K562 (cell line): ENCODE results near the gene GP1BB. TPM values are rescaled to one million over a fixed set of nuclear protein-coding genes. Genes with fewer than 3 reads are reported as not detected.

Experiments used
- ATAC-seq: fragments of 200-7000 bp; cut with Tn5 transposase; 3 replicates; pipeline ENCODE4 v1.9.1; 2020; ENCODE audit warnings: moderate library complexity
- BruUV-seq: library from RNA; stranded (reverse); fragments of 400-500 nt; replicated peaks from 2 replicates; lab custom pipeline; 2021; lab: Mats Ljungman, UMichigan
- CTCF ChIA-PET: fragments of 300-600 bp; formaldehyde crosslinking; extraction: SDS; loops from one replicate; lab custom pipeline; 2021; ENCODE audit warnings: low intra/inter-chr PET ratio; lab: Yijun Ruan, JAX
- POLR2A ChIA-PET: fragments of 300-600, 350-650 bp; sonication (Branson Sonifier 250); formaldehyde crosslinking; extraction: SDS; loops from one replicate; lab custom pipeline; 2021; ENCODE audit warnings: antibody characterized with exemption, inconsistent platforms; lab: Yijun Ruan, JAX
- DNase-seq, 4 experiments: peaks; one replicate each; pipeline versions ENCODE4 v3.0.0 to v3.0.0-alpha.2; 2011 to 2018; ENCODE audit warnings: low spot score in 3 of 4, mixed read lengths in 3 of 4; ENCODE audit errors: extremely low read depth in 1 of 4
- FAIRE-seq: peaks from 2 replicates; lab custom pipeline; 2011; peaks lifted over from hg19 to GRCh38; lab: Jason Lieb, UNC
- H2AFZ ChIP-seq: 2 replicates; pipeline ENCODE4 v1.6.0; 2011; ENCODE audit warnings: low read depth, low read length, control low read depth, inconsistent platforms
- H3K27ac ChIP-seq: fragments of 200-600 bp; 3 replicates; pipeline ENCODE4 v1.8.0; 2011; ENCODE audit warnings: low read depth, mild to moderate bottlenecking, control low read depth, inconsistent platforms, low read length, moderate library complexity, mixed read lengths; ENCODE audit errors: extremely low read depth
- H3K27me3 ChIP-seq, 2 experiments: fragments of 300-600 bp in 1 of 2; 2 replicates in 1 of 2; 3 replicates in 1 of 2; pipeline versions ENCODE4 v1.6.0 to v1.8.0; 2011; ENCODE audit warnings: inconsistent platforms in 2 of 2, low read length in 2 of 2, mild to moderate bottlenecking in 1 of 2, mixed read lengths in 1 of 2, moderate library complexity in 1 of 2; ENCODE audit not compliant: control insufficient read depth in 2 of 2, insufficient read depth in 2 of 2
- H3K36me3 ChIP-seq: fragments of 300-600 bp; 3 replicates; pipeline ENCODE4 v1.8.0; 2011; ENCODE audit warnings: mild to moderate bottlenecking, low read length, inconsistent platforms; ENCODE audit not compliant: control insufficient read depth, insufficient read depth
- H3K4me1 ChIP-seq, 2 experiments: fragments of 200-600 bp in 1 of 2; replicated peaks in 1 of 2; 2 replicates in 1 of 2; 3 replicates in 1 of 2; pipeline versions ENCODE4 v1.5.1 to v1.8.0; 2011; ENCODE audit warnings: inconsistent platforms in 2 of 2, low read length in 2 of 2, mild to moderate bottlenecking in 1 of 2, mixed read lengths in 1 of 2, moderate library complexity in 1 of 2; ENCODE audit not compliant: control insufficient read depth in 2 of 2, insufficient read depth in 2 of 2
- H3K4me2 ChIP-seq: 2 replicates; pipeline ENCODE4 v1.6.1; 2011; ENCODE audit warnings: low read length, control low read depth, inconsistent platforms, mixed read lengths; ENCODE audit not compliant: insufficient read depth
- H3K4me3 ChIP-seq: fragments of 200-600 bp; sonication (generic), shearing (Covaris generic); 2 replicates; pipeline ENCODE4 v1.5.1; 2016; ENCODE audit warnings: control low read depth, inconsistent platforms
- H3K79me2 ChIP-seq: fragments of 200-600 bp; 3 replicates; pipeline ENCODE4 v1.8.0; 2011; ENCODE audit warnings: low read length, inconsistent platforms; ENCODE audit not compliant: control insufficient read depth, insufficient read depth
- H3K9ac ChIP-seq, 2 experiments: 2 replicates each; pipeline versions ENCODE4 v1.6.0 to v1.6.1; 2011; ENCODE audit warnings: low read depth in 2 of 2, low read length in 2 of 2, control low read depth in 1 of 2, inconsistent platforms in 1 of 2, mild to moderate bottlenecking in 1 of 2, mixed read lengths in 1 of 2; ENCODE audit not compliant: insufficient read depth in 1 of 2
- H3K9me1 ChIP-seq: one replicate; pipeline ENCODE4 v1.6.0; 2011; ENCODE audit warnings: inconsistent platforms, mild to moderate bottlenecking, low read length, moderate library complexity; ENCODE audit not compliant: control insufficient read depth, insufficient read depth
- H3K9me3 ChIP-seq: replicated peaks from 2 replicates; pipeline ENCODE4 v1.5.1; 2011; ENCODE audit warnings: low read depth, low read length, inconsistent platforms; ENCODE audit not compliant: control insufficient read depth, insufficient read depth
- H4K20me1 ChIP-seq: replicated peaks from 2 replicates; pipeline ENCODE4 v1.6.1; 2011; ENCODE audit warnings: low read length, inconsistent platforms, mixed read lengths; ENCODE audit not compliant: control insufficient read depth, insufficient read depth
- CBFA2T3 ChIP-seq: fragments of 450-650 bp; IDR thresholded peaks from 2 replicates; pipeline ENCODE4 v1.6.1; 2017
- CHD2 ChIP-seq: IDR thresholded peaks from 2 replicates; pipeline ENCODE4 v1.6.1; 2011; ENCODE audit warnings: low read depth, low read length
- CHD4 ChIP-seq: fragments of 200-600 bp; sonication (generic); IDR thresholded peaks from 3 replicates; pipeline ENCODE4 v1.6.1; 2012; ENCODE audit warnings: low read depth, mild to moderate bottlenecking, mixed read lengths, low read length, inconsistent platforms; ENCODE audit not compliant: insufficient read depth, insufficient replicate concordance, poor library complexity, severe bottlenecking
- HMG20B ChIP-seq: fragments of 250-450 bp; sonication (Bioruptor Pico); IDR thresholded peaks from 2 replicates; pipeline ENCODE4 v1.5.0; 2021; ENCODE audit warnings: mild to moderate bottlenecking
- MEF2D ChIP-seq: conservative IDR thresholded peaks from 2 replicates; pipeline ENCODE4 v1.6.1; 2016; ENCODE audit warnings: low read depth, missing genetic modification characterization, missing compliant biosample characterization
- MXI1 ChIP-seq: IDR thresholded peaks from 2 replicates; pipeline ENCODE4 v1.6.1; 2011; ENCODE audit warnings: low read depth, mild to moderate bottlenecking, improper control_type of control experiment, low read length
- PHF21A ChIP-seq: fragments of 450-650 bp; IDR thresholded peaks from 2 replicates; pipeline ENCODE4 v1.6.1; 2017; ENCODE audit warnings: low read depth, borderline replicate concordance
- PTBP1 ChIP-seq: fragments of 200-400 bp; formaldehyde crosslinking; IDR thresholded peaks from 2 replicates; pipeline ENCODE4 v1.6.1; 2017; ENCODE audit warnings: low read depth, low read length
- RBM22 ChIP-seq: fragments of 200-400 bp; formaldehyde crosslinking; IDR thresholded peaks from 2 replicates; pipeline ENCODE4 v1.6.1; 2018; ENCODE audit warnings: low read length, low read depth; ENCODE audit not compliant: poor library complexity, severe bottlenecking
- RHOXF2B ChIP-seq: fragments of 250-450 bp; sonication (Bioruptor Pico); conservative IDR thresholded peaks from 2 replicates; pipeline ENCODE4 v1.5.1; 2021
- TRIM24 ChIP-seq, 2 experiments: fragments of 450-650 bp; IDR thresholded peaks; 2 replicates each; pipeline ENCODE4 v1.6.1; 2016
- YY1 ChIP-seq, 3 experiments: IDR thresholded peaks; 2 replicates each; pipeline ENCODE4 v1.6.1; 2011; ENCODE audit warnings: low read length in 2 of 3, mild to moderate bottlenecking in 2 of 3, moderate library complexity in 2 of 3, borderline replicate concordance in 1 of 3, control low read depth in 1 of 3, low read depth in 1 of 3; ENCODE audit not compliant: insufficient read depth in 3 of 3, insufficient replicate concordance in 2 of 3, control insufficient read depth in 1 of 3, insufficient read length in 1 of 3; ENCODE audit errors: extremely low read depth in 1 of 3
- ZFPM2 ChIP-seq: fragments of 250-450 bp; sonication (Bioruptor Pico); IDR thresholded peaks from 2 replicates; pipeline ENCODE4 v1.5.1; 2022; ENCODE audit warnings: mild to moderate bottlenecking
- ZNF586 ChIP-seq: fragments of 450-650 bp; formaldehyde crosslinking; conservative IDR thresholded peaks from 2 replicates; pipeline ENCODE4 v1.4.0; 2020; ENCODE audit warnings: mild to moderate bottlenecking, moderate library complexity
- WGBS: fragments of 100-300 bp; shearing (Covaris generic); methylation state at CpG from one replicate; pipeline ENCODE4 v1.1.6; 2016; ENCODE audit warnings: low coverage, mixed read lengths; ENCODE audit not compliant: insufficient coverage; ENCODE audit errors: missing lambda C conversion rate; 5-methylcytosine and 5-hydroxymethylcytosine counted together
- in situ Hi-C: fragments of 300-500 bp; cut with MboI; formaldehyde crosslinking; loops from 4 replicates; pipeline ENCODE4 v1.15.0; 2018; ENCODE audit warnings: inconsistent platforms, mixed read lengths
- intact Hi-C: fragments of 100-400 bp; cut with micrococcal nuclease; formaldehyde crosslinking; loops from 2 replicates; pipeline ENCODE4 v1.14.2; 2022
- polyA plus RNA-seq, 8 experiments: library from polyadenylated mRNA; depleted of rRNA in 4 of 8; stranded (reverse) in 5 of 8; unstranded in 3 of 8; fragments of >200 nt; fragmentation: Nextera tagmentation in 2 of 8; fragmentation: Illumina TruSeq in 1 of 8; extraction: Ambion mirVana in 2 of 8; extraction: Trizol in 1 of 8; gene quantifications; 2 replicates each; pipeline versions ENCODE4 v1.2.1 to v1.2.3, GENCODE V29; 2011 to 2014; ENCODE audit warnings: inconsistent platforms in 1 of 8, missing spikeins in 1 of 8
- total RNA-seq, 7 experiments: library from RNA; depleted of rRNA in 6 of 7; stranded (reverse); fragments of >200 nt in 6 of 7; fragmentation: Illumina TruSeq in 2 of 7; extraction: Trizol in 2 of 7; gene quantifications; 2 replicates each; pipeline versions ENCODE4 v1.2.1 to v1.2.3, GENCODE V29; 2011 to 2021; ENCODE audit warnings: low replicate concordance in 1 of 7
- TF ChIP-seq, protein P1 (sequence below): IDR thresholded peaks from 2 replicates; pipeline ENCODE4 v1.6.1; 2012; ENCODE audit warnings: low read depth, low read length, improper control_type of control experiment, borderline replicate concordance
- TF ChIP-seq, protein P2 (sequence below): sonication (generic); formaldehyde crosslinking; IDR thresholded peaks from 2 replicates; pipeline ENCODE4 v1.8.0; 2022; ENCODE audit warnings: missing genetic modification reagents, mild to moderate bottlenecking, moderate library complexity, borderline replicate concordance

The GP1BB gene
- total and polyA plus RNA-seq, 9 of the 15 experiments (the other 6 are each of a cell fraction or from before 2014, with no cell fraction given), result 0.69 to 162 (median 2.8) TPM

DNA sequence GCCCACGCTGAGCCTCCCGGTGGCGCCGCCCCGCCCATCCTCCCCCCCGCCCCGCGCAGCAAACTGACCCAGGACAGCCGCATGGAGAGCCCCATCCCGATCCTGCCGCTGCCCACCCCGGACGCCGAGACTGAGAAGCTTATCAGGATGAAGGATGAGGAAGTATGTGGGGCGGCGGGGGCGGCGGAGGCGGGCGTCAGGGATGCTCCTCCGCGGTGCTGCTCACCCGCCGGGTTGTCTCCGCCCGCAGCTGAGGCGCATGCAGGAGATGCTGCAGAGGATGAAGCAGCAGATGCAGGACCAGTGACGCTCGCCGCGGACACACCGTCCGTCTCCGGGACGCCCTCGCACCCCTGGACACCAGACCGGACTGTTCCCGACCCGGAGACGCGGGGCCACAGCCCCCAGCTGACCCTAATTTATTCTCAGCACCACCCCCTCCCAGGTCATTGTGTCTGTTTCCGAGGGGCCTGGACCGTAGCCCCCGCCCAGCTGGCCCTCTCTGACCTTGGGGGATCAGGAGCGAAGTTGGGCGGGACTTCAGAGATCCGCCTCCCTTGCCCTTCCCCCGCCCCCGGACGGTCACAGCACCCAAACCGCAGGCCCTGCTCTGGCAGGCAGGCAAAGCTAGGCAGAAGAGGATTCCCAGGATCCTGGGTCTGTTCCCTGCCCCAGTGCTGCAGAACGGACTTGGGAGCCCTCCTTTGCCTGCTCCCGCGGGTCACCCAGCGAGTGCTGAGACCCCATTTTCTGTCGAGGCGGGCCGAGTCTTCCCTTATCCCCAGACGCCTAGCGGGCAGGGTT is 959 bp upstream of the GP1BB start:
- 0 out of 2 replicates have a peak, but pooled peaks cover 2% of the 10 kb centered on the region for H3K9me3 ChIP-seq
- peak; percentile 62 for FAIRE-seq
- peaks cover 42% of the 10 kb centered on the region for H4K20me1 ChIP-seq
- H3K79me2 ChIP-seq, result peaks cover 51% of the 10 kb centered on the region
- no TSS peak for BruUV-seq
- H3K4me3 ChIP-seq, result peak overlapping the region; percentile 55; the same call in 1 of the 2 replicates
- DNase-seq, result peak; percentile 94 to 97 (median 96)
- peak overlapping the region; percentile 76 for H2AFZ ChIP-seq
- peaks cover 59 to 90% of the 10 kb centered on the region in 2 experiments for H3K4me1 ChIP-seq
- H3K9me1 ChIP-seq, result peaks cover 27% of the 10 kb centered on the region
- peak overlapping the region; percentile 88 for H3K27ac ChIP-seq
- POLR2A ChIA-PET, result interaction anchor here (0.6 to 2.8 kb wide), 14 partner anchors 8 to 686 kb away, joined by 3 to 20 read pairs (median 4); partner anchors contain the start of gene TRMT2A
- peak; percentile 33 for ATAC-seq
- CTCF ChIA-PET, result interaction anchor here (0.7 to 1.2 kb wide), 4 partner anchors 188 to 394 kb away, joined by 3 to 5 read pairs (median 4); no protein-coding TSS in a partner anchor
- H3K9ac ChIP-seq, result peak overlapping the region; percentile 70 to 98
- peaks cover 40% of the 10 kb centered on the region for H3K36me3 ChIP-seq
- peak overlapping the region; percentile 80 for H3K4me2 ChIP-seq
- no peaks in the 10 kb centered on the region for H3K27me3 ChIP-seq
- in situ Hi-C loops (loop anchor here (10.0 kb wide), 1 partner anchor 392 kb away; the partner anchor contains the start of genes RANBP1 and TRMT2A), intact Hi-C loops (loop anchor here (2.0 to 5.0 kb wide), 2 partner anchors 132 to 425 kb away; partner anchors contain the start of genes GNB1L and RTL10)
- WGBS, result 5% methylated on average over 60 of the region's 60 CpGs
- no peak for TF ChIP-seq ZNF586 (CRISPR knock-in tag)
- 0 out of 2 replicates have a peak, but pooled peaks have one; percentile 23 for TF ChIP-seq RHOXF2B (CRISPR knock-in tag)
- TF ChIP-seq YY1 (IDR thresholded peaks at IDR 0.05; ENCODE audit: borderline replicate concordance in 1 of 3, control insufficient read depth in 1 of 3, extremely low read depth in 1 of 3, insufficient read depth in 3 of 3, insufficient read length in 1 of 3, insufficient replicate concordance in 2 of 3, low read depth in 1 of 3, low read length in 2 of 3), result peak in 2 of 3 experiments; percentile 21 to 36
- peak; percentile 56 for TF ChIP-seq CBFA2T3
- TF ChIP-seq CHD4, result peak; percentile 1
- peak; percentile 36 for TF ChIP-seq CHD2
- peak; percentile 57; the same call in 1 of the 2 replicates for TF ChIP-seq MXI1
- TF ChIP-seq RBM22, result no peak
- peak; percentile 62; the same call in 1 of the 2 replicates for TF ChIP-seq PHF21A
- TF ChIP-seq, protein P1, sequence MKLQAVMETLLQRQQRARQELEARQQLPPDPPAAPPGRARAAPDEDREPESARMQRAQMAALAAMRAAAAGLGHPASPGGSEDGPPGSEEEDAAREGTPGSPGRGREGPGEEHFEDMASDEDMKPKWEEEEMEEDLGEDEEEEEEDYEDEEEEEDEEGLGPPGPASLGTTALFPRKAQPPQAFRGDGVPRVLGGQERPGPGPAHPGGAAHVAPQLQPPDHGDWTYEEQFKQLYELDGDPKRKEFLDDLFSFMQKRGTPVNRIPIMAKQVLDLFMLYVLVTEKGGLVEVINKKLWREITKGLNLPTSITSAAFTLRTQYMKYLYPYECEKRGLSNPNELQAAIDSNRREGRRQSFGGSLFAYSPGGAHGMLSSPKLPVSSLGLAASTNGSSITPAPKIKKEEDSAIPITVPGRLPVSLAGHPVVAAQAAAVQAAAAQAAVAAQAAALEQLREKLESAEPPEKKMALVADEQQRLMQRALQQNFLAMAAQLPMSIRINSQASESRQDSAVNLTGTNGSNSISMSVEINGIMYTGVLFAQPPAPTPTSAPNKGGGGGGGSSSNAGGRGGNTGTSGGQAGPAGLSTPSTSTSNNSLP, result no peak
- TF ChIP-seq HMG20B, result no peak
- TF ChIP-seq PTBP1, result no peak
- peak; percentile 7; the same call in 1 of the 2 replicates for TF ChIP-seq ZFPM2 (CRISPR knock-in tag)
- TF ChIP-seq, protein P2, sequence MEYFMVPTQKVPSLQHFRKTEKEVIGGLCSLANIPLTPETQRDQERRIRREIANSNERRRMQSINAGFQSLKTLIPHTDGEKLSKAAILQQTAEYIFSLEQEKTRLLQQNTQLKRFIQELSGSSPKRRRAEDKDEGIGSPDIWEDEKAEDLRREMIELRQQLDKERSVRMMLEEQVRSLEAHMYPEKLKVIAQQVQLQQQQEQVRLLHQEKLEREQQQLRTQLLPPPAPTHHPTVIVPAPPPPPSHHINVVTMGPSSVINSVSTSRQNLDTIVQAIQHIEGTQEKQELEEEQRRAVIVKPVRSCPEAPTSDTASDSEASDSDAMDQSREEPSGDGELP, result no peak
- TF ChIP-seq MEF2D (tag), result peak; percentile 82
- peak in 1 of 2 experiments; percentile 52; a peak in 2 of 4 replicates for TF ChIP-seq TRIM24 (IDR thresholded peaks at IDR 0.05)
